Measurements from ENCODE around the gene NRG3.

DNA sequence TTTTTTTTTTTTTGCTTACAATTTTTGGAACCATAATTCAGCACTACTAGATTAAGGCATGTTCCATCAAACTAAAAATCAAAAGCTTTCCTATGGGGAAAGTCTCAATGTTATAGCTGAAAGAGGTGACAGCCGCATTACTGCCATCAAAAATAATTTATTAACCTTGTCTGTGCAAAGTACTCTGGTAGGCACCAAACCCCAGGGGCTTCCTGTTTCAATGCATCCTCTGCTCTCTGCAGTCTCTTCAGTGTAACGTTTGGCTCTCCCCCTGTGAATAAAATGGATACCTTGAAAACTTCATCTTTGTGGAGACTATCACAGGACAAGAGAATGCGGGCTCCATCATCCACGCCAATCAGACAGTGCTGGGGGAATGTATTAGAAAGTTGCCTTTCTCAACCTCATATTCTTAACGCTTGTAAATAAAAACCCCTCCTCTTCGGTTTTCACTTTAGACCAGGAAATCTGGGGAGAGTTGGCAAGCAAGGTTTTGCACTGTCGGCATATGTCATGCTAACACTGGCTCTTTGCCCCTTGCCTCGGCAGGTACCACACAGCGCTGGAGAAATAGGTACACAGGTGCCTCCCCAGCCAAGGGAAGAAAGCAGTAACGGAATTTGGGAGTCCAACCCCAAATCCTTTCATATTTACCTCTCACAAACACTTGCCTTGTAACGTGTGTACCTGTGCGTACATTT is 1.6 kb upstream of the NRG3 start:
- TF ChIP-seq CTCF (IDR thresholded peaks at IDR 0.05) (no peak), POLR2A (IDR thresholded peaks at IDR 0.05) (no peak)
